Testis (tissue), 3 donors: ENCODE data around the gene VWA1. TPM values are rescaled to one million over a fixed set of nuclear protein-coding genes. Genes with fewer than 3 reads are reported as not detected.
"Not testable (repeated sequence)": the region's sequence is repeated elsewhere in the genome, so short reads cannot be mapped to it uniquely, and the experiment has no call there.

ENCODE experiments used
- DNase-seq: peaks from one replicate; pipeline ENCODE4 v3.0.0-alpha.2; 2019
- H3K27ac ChIP-seq, 2 donors: fragments of 200-600 bp; sonication (generic); one replicate each; pipeline ENCODE4 v1.5.1; 2019
- H3K27me3 ChIP-seq: fragments of 200-600 bp; sonication (generic); one replicate; pipeline ENCODE4 v1.5.1; 2019
- H3K36me3 ChIP-seq: fragments of 200-600 bp; sonication (generic); one replicate; pipeline ENCODE4 v1.5.1; 2017; ENCODE audit warnings: low read depth; ENCODE audit errors: missing control alignments
- H3K4me1 ChIP-seq: fragments of 200-600 bp; sonication (generic); one replicate; pipeline ENCODE4 v1.5.1; 2019
- H3K4me3 ChIP-seq, 2 donors: fragments of 200-600 bp; sonication (generic); one replicate each; pipeline ENCODE4 v1.5.1; 2017 to 2019
- H3K9me3 ChIP-seq: fragments of 200-600 bp; sonication (generic); one replicate; pipeline ENCODE4 v1.5.1; 2017
- POLR2A ChIP-seq: fragments of 450-650 bp; IDR thresholded peaks from one replicate; pipeline ENCODE4 v1.6.1; 2017; ENCODE audit warnings: antibody characterized with exemption, mild to moderate bottlenecking, moderate library complexity
- WGBS, 2 donors: methylation state at CpG; one replicate each; pipeline ENCODE4 v1.1.5; 2018; 5-methylcytosine and 5-hydroxymethylcytosine counted together
- intact Hi-C: fragments of 100-400 bp; cut with DNase I; formaldehyde crosslinking; loops from one replicate; pipeline ENCODE4 v1.15.1; 2023; ENCODE audit warnings: low total_unique reads
- polyA plus RNA-seq: library from polyadenylated mRNA; stranded (reverse); fragments of 350-450 nt; fragmentation: Illumina TruSeq; extraction: RNeasy Lipid Tissue Mini Kit (QIAGEN cat#74804); gene quantifications from one replicate; pipeline ENCODE4 v1.2.3, GENCODE V29; 2014; ENCODE audit warnings: low read depth, low replicate concordance; ENCODE audit not compliant: insufficient read depth
- total RNA-seq, 2 donors: library from RNA; depleted of rRNA; stranded (reverse); fragments of >200 nt; gene quantifications; one replicate each; pipeline ENCODE4 v1.2.3, GENCODE V29; 2016
- TF ChIP-seq, protein P1 (sequence below), 3 experiments: fragments of 450-650 bp in 2 of 3; fragments of 200-600 bp in 1 of 3; sonication (generic) in 1 of 3; IDR thresholded peaks; one replicate each; pipeline ENCODE4 v1.5.1; 2016 to 2019; ENCODE audit warnings: antibody characterized with exemption in 3 of 3, mild to moderate bottlenecking in 2 of 3, moderate library complexity in 1 of 3

The VWA1 gene
- total and polyA plus RNA-seq, 3 donors from 2014 or later = 46.6 to 90.6 (median 64.0) TPM

DNA sequence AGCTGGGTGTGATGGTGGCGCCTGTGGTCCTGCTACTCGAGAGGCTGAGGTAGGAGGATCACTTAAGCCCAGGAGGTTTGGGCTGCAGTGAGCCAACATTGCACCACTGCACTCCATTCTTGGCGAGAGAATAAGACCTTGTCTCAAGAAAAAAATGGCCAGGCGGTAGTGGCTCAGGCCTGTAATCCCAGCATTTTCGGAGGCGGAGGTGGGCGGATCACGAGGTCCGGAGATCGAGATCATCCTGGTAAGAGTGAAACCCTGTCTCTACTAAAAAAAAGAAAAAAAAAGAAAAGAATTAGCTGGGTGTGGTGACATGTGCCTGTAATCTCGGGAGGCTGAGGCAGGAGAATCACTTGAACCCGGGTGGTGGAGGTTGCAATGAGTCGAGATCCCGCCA lies 47.4 kb downstream of the VWA1 start:
- H3K4me3 ChIP-seq = no peak overlapping the region
- H3K36me3 ChIP-seq = no peaks in the 10 kb centered on the region
- WGBS, 2 donors = 99% methylated on average over 14 of the region's 14 CpGs
- H3K27me3 ChIP-seq = no peaks in the 10 kb centered on the region
- intact Hi-C loops = no loop called here
- H3K9me3 ChIP-seq = no peaks in the 10 kb centered on the region
- H3K27ac ChIP-seq = no peak overlapping the region
- no peak for DNase-seq
- no peaks in the 10 kb centered on the region for H3K4me1 ChIP-seq
- TF ChIP-seq, protein P1, sequence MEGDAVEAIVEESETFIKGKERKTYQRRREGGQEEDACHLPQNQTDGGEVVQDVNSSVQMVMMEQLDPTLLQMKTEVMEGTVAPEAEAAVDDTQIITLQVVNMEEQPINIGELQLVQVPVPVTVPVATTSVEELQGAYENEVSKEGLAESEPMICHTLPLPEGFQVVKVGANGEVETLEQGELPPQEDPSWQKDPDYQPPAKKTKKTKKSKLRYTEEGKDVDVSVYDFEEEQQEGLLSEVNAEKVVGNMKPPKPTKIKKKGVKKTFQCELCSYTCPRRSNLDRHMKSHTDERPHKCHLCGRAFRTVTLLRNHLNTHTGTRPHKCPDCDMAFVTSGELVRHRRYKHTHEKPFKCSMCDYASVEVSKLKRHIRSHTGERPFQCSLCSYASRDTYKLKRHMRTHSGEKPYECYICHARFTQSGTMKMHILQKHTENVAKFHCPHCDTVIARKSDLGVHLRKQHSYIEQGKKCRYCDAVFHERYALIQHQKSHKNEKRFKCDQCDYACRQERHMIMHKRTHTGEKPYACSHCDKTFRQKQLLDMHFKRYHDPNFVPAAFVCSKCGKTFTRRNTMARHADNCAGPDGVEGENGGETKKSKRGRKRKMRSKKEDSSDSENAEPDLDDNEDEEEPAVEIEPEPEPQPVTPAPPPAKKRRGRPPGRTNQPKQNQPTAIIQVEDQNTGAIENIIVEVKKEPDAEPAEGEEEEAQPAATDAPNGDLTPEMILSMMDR (IDR thresholded peaks at IDR 0.05) = no peak
- TF ChIP-seq POLR2A = no peak

DNA sequence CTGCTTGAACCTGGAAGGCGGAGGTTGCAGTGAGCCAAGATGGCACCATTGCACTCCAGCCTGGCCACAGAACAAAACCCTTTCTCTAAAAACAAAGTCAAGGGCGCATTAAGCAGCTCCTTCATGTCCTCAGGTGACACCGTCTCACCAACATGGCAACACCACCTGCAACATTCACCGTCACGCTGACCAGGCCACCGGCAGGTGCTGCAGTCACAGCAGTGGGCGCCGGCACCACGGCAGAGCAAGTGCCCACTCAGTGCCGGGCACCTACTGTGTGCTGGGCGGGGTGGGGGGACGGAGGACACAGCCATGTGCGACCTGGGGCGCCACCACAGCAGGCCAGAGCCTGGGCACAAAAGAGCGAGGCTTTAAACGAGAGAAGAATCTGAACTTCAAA lies 48.2 kb downstream of the VWA1 start:
- Histone ChIP-seq H3K9me3 (no peaks in the 10 kb centered on the region), H3K27me3 (no peaks in the 10 kb centered on the region), H3K27ac (no peak overlapping the region), H3K36me3 (no peaks in the 10 kb centered on the region), H3K4me3 (no peak overlapping the region), H3K4me1 (no peaks in the 10 kb centered on the region)
- 94 to 97% methylated on average over 16 of the region's 16 CpGs for WGBS, 2 donors
- DNase-seq = no peak
- intact Hi-C loops = no loop called here
- TF ChIP-seq POLR2A = no peak
- TF ChIP-seq, protein P1 (IDR thresholded peaks at IDR 0.05) = no peak

DNA sequence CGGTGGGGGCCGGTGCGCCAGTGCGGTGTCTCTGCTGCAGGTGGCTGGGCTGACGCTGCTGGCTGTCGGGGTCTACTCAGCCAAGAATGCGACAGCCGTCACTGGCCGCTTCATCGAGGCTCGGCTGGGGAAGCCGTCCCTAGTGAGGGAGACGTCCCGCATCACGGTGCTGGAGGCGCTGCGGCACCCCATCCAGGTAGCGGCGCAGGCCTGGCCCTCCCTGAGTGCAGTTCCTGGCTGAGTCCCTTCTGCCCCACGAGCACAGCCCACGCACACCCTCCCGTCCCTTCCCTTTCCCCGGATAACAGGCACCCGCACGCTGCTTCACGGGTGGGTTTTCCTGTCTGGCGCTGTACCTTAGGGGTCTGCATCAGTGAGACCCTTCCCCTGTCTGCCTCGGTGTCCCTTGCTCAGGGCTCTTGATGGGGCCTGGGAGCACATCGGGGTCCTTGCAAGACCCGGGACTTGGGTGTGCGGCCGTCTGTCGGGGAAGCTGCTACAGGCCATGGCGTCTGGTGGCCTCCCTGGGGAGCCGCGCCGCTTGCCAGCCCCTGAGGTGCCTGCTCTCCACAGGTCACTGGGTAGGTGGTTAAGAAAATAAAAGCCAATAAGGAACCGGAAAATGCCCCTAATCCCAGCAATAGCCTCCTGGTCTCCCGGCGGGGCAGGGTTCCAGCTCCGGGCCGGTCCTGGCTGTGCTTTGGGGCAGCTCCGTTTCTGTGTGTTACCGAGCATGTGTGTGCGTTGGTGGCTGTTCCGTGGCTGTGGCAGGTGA lies 49.7 kb downstream of the VWA1 start:
- DNase-seq, intact Hi-C loops, H3K27ac ChIP-seq, H3K4me1 ChIP-seq, H3K27me3 ChIP-seq, H3K9me3 ChIP-seq, H3K4me3 ChIP-seq, H3K36me3 ChIP-seq: not testable (repeated sequence)
- 94 to 95% methylated on average over 16 to 35 of the region's 46 CpGs for WGBS, 2 donors

DNA sequence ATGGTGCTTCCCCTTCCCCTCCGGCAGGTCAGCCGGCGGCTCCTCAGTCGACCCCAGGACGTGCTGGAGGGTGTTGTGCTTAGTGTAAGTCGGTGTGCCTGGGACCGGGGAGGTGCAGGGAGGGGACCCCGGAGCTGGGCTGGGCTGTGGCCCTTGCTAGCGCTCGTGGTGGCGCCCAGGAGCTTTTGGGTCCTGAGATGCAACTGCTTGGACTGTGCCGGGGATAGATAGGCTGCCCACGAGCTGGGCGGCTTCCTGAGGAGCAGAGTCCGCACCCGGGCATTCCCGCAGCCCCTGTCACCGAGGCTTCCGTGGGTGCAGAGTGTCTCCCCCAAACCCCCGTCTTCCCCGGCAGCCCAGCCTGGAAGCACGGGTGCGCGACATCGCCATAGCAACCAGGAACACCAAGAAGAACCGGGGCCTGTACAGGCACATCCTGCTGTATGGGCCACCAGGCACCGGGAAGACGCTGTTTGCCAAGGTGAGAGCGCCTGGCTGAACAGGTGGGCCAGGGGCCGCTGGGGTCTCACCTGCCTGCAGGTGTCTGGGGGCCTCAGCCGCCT lies 50.3 kb downstream of the VWA1 start:
- H3K27me3 ChIP-seq, H3K4me1 ChIP-seq, H3K36me3 ChIP-seq, H3K9me3 ChIP-seq, intact Hi-C loops, H3K4me3 ChIP-seq, H3K27ac ChIP-seq, DNase-seq: not testable (repeated sequence)
- 92 to 94% methylated on average over 11 to 31 of the region's 31 CpGs for WGBS, 2 donors

DNA sequence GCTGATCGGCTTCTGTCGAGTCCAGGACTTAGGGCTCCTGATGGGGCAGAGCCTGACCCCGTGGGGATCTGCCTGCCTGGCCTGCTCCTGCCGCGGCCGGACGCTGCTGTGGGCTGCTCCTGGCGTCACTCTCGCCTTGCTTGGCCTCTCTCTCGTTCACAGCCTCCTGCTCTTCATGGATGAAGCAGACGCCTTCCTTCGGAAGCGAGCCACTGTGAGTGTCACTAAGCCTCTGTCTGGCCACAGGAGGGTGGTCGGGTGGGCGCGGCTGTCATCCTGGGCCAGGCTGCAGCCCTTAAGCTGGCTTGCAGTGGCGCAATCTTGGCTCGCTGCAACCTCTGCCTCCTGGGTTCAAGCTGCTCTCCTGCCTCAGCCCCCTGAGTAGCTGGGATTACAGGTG lies 52.2 kb downstream of the VWA1 start:
- Histone ChIP-seq H3K36me3 (no peaks in the 10 kb centered on the region), H3K27me3 (no peaks in the 10 kb centered on the region), H3K4me3 (no peak overlapping the region), H3K4me1 (no peaks in the 10 kb centered on the region), H3K9me3 (no peaks in the 10 kb centered on the region), H3K27ac (no peak overlapping the region)
- DNase-seq = no peak
- intact Hi-C loops = no loop called here
- TF ChIP-seq POLR2A = no peak
- TF ChIP-seq, protein P1 (IDR thresholded peaks at IDR 0.05) = no peak
- 94 to 96% methylated on average over 14 to 18 of the region's 18 CpGs for WGBS, 2 donors

DNA sequence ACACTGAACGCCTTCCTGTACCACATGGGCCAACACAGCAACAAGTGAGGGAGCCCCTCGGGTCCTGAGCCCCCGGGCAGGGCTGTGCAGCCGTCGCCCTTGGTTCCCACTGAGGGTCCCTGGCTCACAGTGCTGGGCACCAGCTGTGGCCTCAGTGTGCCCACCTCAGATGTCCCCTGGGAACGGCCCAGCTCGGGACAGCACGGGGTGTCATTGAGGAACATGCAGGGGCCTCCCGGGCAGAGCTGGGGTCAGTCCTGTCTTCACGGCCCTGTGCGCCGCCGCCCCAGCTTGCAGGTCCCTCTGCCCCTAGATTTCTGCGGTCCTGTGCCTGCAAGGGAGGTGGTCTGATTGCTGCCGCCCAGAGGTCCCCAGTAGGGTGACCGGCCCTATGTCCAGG lies 53.7 kb downstream of the VWA1 start:
- DNase-seq = no peak
- Histone ChIP-seq H3K27me3 (no peaks in the 10 kb centered on the region), H3K27ac (no peak overlapping the region), H3K4me3 (no peak overlapping the region), H3K9me3 (no peaks in the 10 kb centered on the region), H3K4me1 (no peaks in the 10 kb centered on the region), H3K36me3 (no peaks in the 10 kb centered on the region)
- intact Hi-C loops = no loop called here
- 97% methylated on average over 12 of the region's 16 CpGs; no CpG with 5 or more reads in 1 of the 2 donors for WGBS, 2 donors
- TF ChIP-seq POLR2A = no peak
- TF ChIP-seq, protein P1 (IDR thresholded peaks at IDR 0.05) = no peak
